ENCODE results near the gene DUS1L. TPM values are rescaled to one million over a fixed set of nuclear protein-coding genes. Genes with fewer than 3 reads are reported as not detected.

Gene DUS1L
- total RNA-seq, 1 donor from 2014 or later: 35.7 TPM

- DNase-seq: no peak
These were observed 22.6 kb upstream of the DUS1L start for GRCh38 chr17:82087961-82088837.

DNA sequence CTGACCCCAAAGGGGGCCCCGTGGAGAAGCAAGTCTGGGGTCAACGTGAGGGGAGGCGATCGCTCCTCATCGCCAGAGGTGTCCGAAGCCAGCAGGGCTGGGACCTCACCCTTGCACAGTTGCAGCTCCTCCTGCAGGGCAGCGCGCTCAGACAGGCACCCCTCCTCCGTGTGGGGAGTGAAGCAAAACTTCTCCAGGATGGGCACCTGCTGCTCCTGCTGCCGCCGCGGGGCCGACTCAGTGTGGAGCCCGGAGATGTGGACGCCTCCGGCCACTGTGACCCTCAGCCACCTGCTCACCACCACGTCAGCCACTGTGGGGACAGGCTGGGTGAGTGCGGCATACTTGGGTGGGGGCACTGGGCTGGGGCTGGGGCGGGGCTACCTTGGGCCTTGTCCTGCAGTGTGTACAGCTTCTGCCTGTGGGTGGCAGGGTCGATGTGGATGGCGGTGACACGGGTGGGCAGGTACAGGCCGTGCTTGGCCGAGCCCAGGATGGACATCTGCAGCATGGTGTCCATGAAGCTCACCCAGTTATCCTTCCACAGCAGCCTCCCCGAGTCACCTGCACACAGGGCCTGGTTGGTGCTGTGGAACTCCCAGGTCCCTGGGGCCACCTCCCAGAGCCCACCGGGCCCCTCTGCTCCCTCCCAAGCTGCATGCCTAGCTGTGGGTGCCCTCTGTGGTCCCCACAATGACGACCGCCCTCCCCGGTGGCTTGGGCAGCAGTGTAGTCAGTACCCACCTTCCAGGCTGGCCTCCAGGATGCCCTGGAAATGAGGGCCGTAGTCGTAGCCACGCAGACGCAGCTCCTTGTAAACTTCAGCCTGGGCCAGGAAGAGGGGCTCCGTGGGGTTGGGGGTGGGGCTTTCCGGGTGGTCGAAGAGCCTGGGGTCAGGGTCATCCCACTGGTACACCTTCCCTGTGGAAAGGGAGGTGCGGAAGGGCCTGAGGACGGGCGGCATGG, 21.6 kb upstream of the DUS1L start:
- DNase-seq: no peak

DNA sequence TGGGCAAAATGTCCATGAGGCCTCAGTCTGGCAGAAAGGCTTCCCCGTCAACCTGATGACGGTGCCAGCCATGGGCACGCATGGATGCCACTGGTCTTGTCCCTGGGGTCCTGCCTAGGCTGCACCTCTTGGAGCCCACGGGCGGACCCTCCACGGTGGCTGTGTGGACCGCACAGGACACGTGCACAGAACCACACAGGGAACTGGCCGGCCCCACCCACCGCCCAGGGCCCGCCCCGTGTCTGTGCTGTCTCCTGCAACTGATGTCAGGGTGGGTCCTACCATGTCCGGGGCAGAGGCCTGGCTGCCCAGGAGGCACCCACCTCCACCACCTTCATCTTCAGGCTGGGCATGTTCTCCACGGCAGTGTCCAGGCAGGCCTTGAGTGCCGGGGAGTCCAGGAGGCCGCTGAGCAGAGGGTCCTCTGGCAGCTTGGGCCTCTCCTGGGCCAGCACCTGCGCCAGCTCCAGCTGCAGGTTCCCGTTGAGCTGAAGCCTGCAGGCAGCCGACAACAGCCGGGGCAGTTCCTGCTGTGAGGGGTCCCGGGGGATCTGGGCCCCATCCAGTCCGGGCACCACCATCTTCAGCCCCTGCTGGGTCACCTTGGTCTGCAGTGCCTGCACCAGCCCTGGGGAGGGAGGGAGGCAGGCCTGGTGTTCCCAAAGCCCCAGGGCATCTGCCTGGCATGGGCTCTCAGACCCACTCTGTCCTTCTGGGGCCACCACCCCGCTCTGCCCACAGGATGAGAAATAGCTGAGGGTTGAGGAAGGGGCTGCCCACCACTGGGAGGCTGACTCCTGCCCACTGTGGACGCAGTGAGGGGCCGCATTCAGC, 20.5 kb upstream of the DUS1L start:
- DNase-seq: no peak

DNA sequence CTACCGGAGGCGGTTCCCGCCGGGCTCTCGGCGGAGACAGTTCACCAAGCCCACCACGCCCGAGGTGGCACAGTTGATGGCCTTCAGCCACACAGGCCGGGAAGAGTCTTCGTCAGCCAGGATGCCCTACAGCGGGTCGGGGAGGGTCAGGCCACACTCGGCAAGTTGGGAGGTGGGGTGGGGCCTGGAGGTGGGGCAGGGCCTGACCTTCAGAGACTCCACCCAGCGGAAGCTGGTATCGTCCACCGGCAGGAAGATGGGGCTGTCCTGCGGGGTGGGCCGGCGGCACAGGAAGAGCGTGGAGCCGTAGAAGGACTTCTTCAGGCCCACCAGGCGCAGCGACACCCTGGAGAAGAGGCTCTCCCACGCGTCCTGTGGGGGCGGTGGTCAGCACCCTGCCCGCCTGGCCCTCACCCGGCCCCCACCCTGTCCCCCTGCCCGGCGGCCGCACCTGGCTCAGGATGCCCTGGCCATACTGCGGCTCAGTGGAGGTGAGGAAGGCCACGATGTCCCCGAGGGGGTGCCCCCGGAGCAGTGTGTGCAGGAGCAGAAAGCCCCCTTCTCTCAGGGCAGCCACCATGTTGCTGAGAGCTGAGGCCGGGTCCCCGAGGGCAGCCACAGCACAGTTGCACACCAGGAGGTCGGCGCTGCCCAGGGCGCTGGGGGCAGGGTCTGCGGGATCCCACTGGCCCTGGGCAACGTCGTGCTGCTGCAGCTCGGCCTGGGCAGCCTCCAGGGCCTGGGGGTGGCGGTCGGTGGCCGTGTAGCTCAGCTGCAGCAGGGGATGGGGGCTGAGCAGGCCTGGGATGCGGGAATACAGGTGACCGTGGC, 19.6 kb upstream of the DUS1L start:
- DNase-seq: no peak

DNA sequence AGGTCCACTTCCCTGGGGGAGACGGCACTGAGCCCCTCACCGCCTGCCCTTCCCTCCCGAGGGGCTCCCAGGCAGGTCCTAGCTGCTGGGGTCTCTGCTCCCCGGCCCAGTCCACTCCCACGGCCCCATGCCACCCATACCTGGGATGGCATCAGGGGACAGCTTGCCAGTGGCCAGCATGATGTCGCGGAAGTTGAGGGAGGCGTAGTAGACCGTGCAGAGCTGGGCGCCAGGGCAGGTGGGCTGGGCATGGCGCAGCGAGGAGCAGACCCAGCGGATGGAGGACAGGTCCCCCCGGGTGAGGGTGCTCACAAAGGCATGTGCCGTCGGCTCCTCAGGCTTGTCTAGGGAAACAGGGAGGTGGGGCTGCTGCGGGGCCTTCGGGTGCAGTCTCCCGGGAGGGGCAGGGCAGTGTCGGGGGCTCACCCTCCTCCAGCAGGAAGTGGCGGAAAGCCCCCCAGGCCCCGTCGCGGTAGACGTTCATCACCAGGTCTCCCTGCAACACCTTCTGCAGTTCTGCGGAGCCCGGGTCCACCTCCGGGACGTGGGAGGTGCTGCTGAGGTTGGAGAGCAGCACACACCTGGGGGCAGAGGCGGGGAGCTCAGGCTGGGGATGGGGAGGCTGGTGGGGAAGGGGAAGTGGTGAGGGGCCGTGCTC, 18.9 kb upstream of the DUS1L start:
- DNase-seq: no peak

GRCh38 chr17:82083533-82084359, 18.1 kb upstream of the DUS1L start:
- no peak for DNase-seq

DNA sequence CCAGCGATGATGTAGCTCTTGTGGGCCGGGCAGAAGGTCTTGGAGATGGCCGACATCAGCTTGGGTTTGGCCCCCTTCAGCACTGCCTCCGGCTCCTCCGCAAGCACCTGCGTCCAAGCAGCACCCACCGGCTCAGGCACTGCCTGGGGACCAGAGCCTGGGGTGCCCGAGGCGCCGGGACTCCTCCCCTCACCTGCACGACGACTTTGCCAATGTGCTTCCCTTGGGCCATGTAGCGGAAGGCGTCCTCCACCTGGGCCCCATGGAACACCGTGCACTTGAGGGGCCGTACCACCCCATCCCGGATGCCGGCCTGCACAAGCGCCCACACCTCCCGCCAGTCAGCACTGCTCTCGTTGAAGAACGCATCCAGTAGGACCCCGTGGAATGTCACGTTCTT, 17.4 kb upstream of the DUS1L start:
- DNase-seq: no peak

GRCh38 chr17:82082456-82082855, 16.9 kb upstream of the DUS1L start:
- no peak for DNase-seq

DNA sequence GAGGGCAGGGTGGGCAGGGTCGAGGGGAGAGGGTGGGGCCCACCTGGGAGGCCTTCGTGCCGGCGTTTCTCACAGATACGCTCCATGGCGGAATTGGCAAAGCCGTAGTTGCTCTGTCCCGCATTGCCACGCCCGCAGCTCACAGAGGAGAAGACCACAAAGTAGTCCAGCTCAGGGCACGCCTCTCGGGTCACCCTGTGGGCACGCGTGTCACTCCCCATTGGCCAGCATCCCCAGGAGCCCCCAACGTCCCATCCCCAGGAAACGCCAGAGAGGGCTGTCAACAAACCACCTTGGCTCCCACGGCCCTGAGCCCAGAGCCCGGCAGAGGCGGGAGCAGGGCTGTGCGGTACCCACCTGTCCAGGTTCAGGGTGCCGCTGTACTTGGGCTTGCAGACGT, 16.4 kb upstream of the DUS1L start:
- no peak for DNase-seq

- no peak for DNase-seq
These were observed 15.9 kb upstream of the DUS1L start for GRCh38 chr17:82081546-82081945.

DNA sequence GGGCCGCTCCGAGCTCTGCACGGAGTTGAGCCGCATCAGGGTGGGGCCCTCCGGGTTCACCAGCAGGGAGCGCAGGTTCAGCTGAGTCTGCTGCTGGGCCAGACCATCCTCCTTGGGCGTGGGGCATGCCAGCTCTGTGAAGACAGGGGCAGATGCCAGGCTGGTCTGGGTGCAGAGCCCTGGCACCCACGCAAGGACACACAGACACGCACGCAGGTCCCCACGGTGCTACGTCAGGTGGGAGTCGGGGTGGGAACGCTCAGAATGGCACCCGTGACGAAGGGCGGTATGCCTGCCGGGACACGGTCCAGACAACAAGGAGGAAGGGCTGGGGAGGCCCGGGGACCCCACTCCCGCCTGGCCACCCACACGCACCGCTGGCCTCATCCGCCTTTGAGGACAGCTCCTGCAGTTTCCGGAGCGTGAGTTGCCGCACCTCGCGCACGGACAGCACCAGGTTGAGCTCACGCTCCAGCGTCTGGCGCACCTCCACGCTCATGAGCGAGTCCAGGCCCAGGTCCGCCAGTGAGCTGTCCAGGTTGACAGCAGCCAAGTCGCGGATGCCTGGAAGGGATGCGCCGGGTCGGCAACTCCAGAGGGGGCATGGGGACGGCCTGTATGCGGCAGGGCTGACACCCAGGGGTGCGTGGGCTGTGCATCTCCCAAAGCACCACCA, 15.3 kb upstream of the DUS1L start:
- DNase-seq: no peak

- DNase-seq: no peak
These were observed 14.6 kb upstream of the DUS1L start for GRCh38 chr17:82080048-82080788.

- DNase-seq: no peak
These were observed 13.5 kb upstream of the DUS1L start for GRCh38 chr17:82079001-82079677.

DNA sequence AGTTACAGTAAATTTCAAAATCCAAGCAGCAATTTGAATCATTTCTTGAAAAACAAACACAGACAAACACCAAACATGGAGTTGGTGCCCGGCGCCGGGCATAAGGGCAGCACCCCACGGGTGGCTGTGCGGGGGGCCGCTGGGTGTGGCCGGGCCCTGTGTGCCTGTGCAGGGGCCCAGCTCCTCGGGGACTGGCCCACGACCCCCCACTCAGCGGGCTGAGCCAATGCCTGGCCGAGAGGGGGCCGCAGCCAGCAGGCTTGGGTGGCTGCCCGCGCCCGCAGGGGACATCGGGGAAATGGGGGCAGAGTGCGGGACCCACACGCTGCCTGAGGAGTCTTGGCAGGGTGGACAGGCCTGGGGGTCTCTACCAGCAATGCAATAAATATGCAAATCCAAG, 12.8 kb upstream of the DUS1L start:
- no peak for DNase-seq

- DNase-seq: no peak
These were observed 12.2 kb upstream of the DUS1L start for GRCh38 chr17:82077617-82078358.

DNA sequence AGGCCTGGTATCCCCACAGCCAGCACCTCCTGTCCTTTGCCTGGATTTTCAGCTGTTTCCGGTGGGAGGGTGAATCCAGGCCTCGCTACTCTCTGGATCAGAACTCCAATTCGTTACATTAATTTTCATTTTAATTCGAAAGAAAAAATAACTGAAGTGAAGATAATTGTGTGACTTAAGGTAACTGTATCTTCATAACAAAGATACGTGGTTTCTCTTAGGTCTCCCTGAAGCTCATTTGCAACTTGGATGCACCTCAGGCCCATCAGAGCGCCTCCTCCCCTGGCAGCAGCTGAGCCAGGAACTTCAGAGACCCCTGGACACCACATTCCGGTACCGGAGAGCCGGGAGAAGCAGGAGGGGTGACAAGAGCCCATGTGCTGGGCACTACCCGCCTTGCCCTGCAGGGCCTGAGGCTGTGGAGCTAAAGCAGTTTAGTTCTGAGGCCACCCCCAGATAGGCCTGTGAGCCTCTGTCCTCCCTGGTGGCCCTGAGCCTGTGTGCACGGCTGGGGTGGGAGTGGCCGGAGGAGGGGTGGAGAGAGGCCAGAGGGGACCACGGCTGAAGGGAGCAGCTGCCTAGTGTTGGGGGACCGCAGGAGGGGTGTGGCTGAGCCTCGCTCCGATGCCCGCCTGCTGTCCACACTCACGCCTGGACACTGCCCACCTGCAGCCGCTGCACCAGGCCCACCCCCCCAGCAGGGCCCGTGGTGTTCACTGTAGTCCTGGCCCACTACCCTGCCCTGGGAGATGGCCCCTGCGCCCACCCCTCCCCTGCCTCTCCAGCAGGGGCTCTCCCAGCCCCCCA, 11.4 kb upstream of the DUS1L start:
- no peak for DNase-seq

All from skin of body (tissue), 2 donors.